ENCODE results near the gene GSN.

DNA sequence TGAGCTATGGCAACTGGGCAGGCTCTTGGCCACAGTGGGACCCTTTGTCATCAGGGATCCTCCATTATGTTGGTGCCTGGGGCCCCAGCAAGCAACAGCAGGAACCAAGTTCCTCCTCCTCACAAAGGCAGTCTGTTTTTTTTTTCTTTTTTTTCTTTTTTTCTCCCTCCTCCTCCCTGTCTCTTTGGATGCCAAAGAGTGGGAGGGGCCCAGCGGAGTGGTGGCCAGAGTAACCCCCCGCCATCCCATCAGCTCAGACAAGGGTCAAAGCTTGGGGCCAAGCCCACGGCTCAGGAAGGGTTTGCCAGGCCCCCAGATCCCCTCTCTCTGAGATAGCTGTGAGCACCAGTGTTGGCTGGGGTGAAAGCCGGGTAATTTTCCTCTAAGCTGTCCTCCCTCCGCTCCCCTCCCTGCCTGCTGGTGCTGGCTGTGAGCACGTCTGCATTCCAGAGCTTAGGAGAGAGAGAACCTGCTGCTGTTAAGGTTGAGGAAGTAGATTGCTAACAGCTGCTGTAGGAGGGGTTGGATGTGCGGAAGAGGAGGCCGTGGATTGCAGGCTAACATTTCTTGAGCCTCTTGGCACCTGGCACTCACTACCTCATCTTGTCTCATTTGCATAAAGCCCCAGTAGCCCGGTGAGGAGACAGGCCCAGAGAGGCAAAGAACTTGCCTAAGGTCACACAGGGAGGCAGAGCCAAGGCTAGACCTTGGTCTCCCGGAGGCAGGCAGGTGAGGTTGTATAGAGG lies 21.2 kb downstream of the GSN start:
- TF ChIP-seq, protein P1, sequence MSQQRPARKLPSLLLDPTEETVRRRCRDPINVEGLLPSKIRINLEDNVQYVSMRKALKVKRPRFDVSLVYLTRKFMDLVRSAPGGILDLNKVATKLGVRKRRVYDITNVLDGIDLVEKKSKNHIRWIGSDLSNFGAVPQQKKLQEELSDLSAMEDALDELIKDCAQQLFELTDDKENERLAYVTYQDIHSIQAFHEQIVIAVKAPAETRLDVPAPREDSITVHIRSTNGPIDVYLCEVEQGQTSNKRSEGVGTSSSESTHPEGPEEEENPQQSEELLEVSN (IDR thresholded peaks at IDR 0.05; ENCODE audit: borderline replicate concordance, low read depth) = no peak
- TF ChIP-seq, protein P2, sequence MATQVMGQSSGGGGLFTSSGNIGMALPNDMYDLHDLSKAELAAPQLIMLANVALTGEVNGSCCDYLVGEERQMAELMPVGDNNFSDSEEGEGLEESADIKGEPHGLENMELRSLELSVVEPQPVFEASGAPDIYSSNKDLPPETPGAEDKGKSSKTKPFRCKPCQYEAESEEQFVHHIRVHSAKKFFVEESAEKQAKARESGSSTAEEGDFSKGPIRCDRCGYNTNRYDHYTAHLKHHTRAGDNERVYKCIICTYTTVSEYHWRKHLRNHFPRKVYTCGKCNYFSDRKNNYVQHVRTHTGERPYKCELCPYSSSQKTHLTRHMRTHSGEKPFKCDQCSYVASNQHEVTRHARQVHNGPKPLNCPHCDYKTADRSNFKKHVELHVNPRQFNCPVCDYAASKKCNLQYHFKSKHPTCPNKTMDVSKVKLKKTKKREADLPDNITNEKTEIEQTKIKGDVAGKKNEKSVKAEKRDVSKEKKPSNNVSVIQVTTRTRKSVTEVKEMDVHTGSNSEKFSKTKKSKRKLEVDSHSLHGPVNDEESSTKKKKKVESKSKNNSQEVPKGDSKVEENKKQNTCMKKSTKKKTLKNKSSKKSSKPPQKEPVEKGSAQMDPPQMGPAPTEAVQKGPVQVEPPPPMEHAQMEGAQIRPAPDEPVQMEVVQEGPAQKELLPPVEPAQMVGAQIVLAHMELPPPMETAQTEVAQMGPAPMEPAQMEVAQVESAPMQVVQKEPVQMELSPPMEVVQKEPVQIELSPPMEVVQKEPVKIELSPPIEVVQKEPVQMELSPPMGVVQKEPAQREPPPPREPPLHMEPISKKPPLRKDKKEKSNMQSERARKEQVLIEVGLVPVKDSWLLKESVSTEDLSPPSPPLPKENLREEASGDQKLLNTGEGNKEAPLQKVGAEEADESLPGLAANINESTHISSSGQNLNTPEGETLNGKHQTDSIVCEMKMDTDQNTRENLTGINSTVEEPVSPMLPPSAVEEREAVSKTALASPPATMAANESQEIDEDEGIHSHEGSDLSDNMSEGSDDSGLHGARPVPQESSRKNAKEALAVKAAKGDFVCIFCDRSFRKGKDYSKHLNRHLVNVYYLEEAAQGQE (IDR thresholded peaks at IDR 0.05) = no peak
- TF ChIP-seq ZFP36 (IDR thresholded peaks at IDR 0.05; ENCODE audit: borderline replicate concordance, partially characterized antibody) (no peak), RCOR1 (IDR thresholded peaks at IDR 0.05; ENCODE audit: low read depth, low read length) (no peak), ESRRA (IDR thresholded peaks at IDR 0.05; ENCODE audit: borderline replicate concordance, low read length) (no peak)
- TF ChIP-seq, protein P3, sequence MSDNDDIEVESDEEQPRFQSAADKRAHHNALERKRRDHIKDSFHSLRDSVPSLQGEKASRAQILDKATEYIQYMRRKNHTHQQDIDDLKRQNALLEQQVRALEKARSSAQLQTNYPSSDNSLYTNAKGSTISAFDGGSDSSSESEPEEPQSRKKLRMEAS (IDR thresholded peaks at IDR 0.05) = no peak

All from A549 (cell line).